PC-3 (cell line): ENCODE results near the gene FERD3L.

Experiments used
- EZH2 ChIP-seq: fragments of 300-600 bp; sonication (generic); IDR thresholded peaks from one replicate; pipeline ENCODE4 v1.6.1; 2017; ENCODE audit warnings: antibody characterized with exemption, mild to moderate bottlenecking, low read length; ENCODE audit not compliant: unreplicated experiment
- EZH2phosphoT487 ChIP-seq: fragments of 300-600 bp; sonication (generic); IDR thresholded peaks from 2 replicates; pipeline ENCODE4 v1.6.1; 2018; ENCODE audit warnings: mild to moderate bottlenecking, antibody characterized with exemption, low read length, borderline replicate concordance
- TF ChIP-seq, protein P1 (sequence below): fragments of 300-600 bp; sonication (generic); conservative IDR thresholded peaks from 2 replicates; pipeline ENCODE4 v1.5.1; 2017; ENCODE audit warnings: antibody characterized with exemption, low read depth, mild to moderate bottlenecking, low read length

DNA sequence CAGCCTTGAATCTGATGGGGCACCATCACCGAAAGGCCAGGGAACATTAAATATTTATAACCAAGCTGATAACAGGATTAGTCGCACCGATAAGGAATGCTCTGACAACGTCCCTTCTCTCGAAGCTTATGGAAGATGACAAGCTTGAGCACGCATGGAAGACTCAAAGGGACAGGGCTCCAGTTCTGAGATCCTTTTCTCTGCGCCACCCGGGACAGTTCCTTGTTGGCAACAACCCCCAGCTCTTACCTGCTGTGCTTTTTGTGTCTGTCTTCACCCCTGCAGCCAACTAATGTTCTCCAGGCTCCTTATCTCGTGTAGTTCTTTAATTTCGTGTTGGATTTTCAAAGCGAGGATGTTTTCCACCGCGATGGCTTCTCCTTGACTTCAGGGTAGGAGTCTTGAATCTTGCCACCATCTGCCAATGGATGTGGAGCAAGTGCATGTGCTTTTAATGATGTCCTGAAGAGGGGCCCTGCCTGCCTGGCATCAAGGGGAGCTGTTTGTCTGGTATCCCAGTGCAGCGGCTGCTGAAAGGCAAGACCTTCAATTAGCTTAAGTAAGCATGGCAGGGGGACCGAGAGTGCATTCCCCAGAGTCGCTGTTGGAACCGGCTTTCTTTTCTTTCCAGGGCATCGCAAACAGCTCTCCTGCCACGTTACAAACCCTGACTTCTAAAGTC, 354 bp upstream of the FERD3L start:
- TF ChIP-seq, protein P1, sequence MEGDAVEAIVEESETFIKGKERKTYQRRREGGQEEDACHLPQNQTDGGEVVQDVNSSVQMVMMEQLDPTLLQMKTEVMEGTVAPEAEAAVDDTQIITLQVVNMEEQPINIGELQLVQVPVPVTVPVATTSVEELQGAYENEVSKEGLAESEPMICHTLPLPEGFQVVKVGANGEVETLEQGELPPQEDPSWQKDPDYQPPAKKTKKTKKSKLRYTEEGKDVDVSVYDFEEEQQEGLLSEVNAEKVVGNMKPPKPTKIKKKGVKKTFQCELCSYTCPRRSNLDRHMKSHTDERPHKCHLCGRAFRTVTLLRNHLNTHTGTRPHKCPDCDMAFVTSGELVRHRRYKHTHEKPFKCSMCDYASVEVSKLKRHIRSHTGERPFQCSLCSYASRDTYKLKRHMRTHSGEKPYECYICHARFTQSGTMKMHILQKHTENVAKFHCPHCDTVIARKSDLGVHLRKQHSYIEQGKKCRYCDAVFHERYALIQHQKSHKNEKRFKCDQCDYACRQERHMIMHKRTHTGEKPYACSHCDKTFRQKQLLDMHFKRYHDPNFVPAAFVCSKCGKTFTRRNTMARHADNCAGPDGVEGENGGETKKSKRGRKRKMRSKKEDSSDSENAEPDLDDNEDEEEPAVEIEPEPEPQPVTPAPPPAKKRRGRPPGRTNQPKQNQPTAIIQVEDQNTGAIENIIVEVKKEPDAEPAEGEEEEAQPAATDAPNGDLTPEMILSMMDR, result no peak
- TF ChIP-seq EZH2 (no peak), EZH2phosphoT487 (no peak)
